ENCODE measurements around the gene TNFRSF11A.

- TF ChIP-seq POLR2A (IDR thresholded peaks at IDR 0.05; ENCODE audit: low read length) (no peak), GATA1 (IDR thresholded peaks at IDR 0.05; ENCODE audit: low read depth, low read length) (no peak)
Observed at GRCh38 chr18:62398291-62398690, 73.2 kb downstream of the TNFRSF11A start.
